HFF-Myc (cell line): ENCODE measurements around the gene BRD4.

Experiments used
- DNase-seq: peaks from one replicate; pipeline ENCODE4 v3.0.0-alpha.2; 2011; ENCODE audit warnings: low read depth; ENCODE audit errors: extremely low read depth
- H3K4me3 ChIP-seq: replicated peaks from 2 replicates; pipeline ENCODE4 v1.5.1; 2011; ENCODE audit warnings: low read depth, mild to moderate bottlenecking, control low read depth, low read length
- CTCF ChIP-seq: IDR thresholded peaks from 2 replicates; pipeline ENCODE4 v1.5.1; 2012; ENCODE audit warnings: mild to moderate bottlenecking, low read depth, low read length, control low read depth; ENCODE audit errors: missing control alignments

Gene BRD4

GRCh38 chr19:15191982-15192381 lies 140.4 kb downstream of the BRD4 start:
- TF ChIP-seq CTCF: no peak
- DNase-seq: no peak
- no peak overlapping the region for H3K4me3 ChIP-seq

- TF ChIP-seq CTCF: no peak
- no peak overlapping the region for H3K4me3 ChIP-seq
- no peak for DNase-seq
These were observed 140.8 kb downstream of the BRD4 start for GRCh38 chr19:15191514-15191913.

GRCh38 chr19:15188851-15189250 lies 143.5 kb downstream of the BRD4 start:
- TF ChIP-seq CTCF: no peak
- no peak overlapping the region for H3K4me3 ChIP-seq
- no peak for DNase-seq

- DNase-seq: no peak
- H3K4me3 ChIP-seq: no peak overlapping the region
- TF ChIP-seq CTCF: no peak
These were observed 145.0 kb downstream of the BRD4 start for GRCh38 chr19:15187026-15188007.
